ENCODE measurements around the gene ZNF638. TPM values are rescaled to one million over a fixed set of nuclear protein-coding genes. Genes with fewer than 3 reads are reported as not detected.

The ZNF638 gene
- total and polyA plus RNA-seq, 9 of the 15 experiments (the other 6 are each of a cell fraction or from before 2014, with no cell fraction given), result 53.3 to 165 (median 98.8) TPM

- peak; percentile 49 to 61 for TF ChIP-seq E2F6 (IDR thresholded peaks at IDR 0.05; ENCODE audit: borderline replicate concordance in 1 of 2, extremely low read depth in 1 of 2, insufficient read depth in 1 of 2, insufficient read length in 1 of 2, low read depth in 1 of 2, low read length in 1 of 2, poor library complexity in 1 of 2, severe bottlenecking in 1 of 2)
- TF ChIP-seq ZNF77 (CRISPR knock-in tag; IDR thresholded peaks at IDR 0.05), result no peak
- TF ChIP-seq VEZF1 (CRISPR knock-in tag; IDR thresholded peaks at IDR 0.05), result peak; percentile 66
- peak in 1 of 2 experiments; percentile 23 for TF ChIP-seq AFF1 (IDR thresholded peaks at IDR 0.05; ENCODE audit: low read depth in 1 of 2, partially characterized antibody in 2 of 2)
- TF ChIP-seq ZNF695 (CRISPR knock-in tag; IDR thresholded peaks at IDR 0.05), result no peak
- TF ChIP-seq RREB1 (CRISPR knock-in tag; IDR thresholded peaks at IDR 0.05), result no peak
- no peak for TF ChIP-seq HLTF (IDR thresholded peaks at IDR 0.05)
- TF ChIP-seq TARDBP (IDR thresholded peaks at IDR 0.05), result no peak
- peak; percentile 94 for TF ChIP-seq SUPT5H (IDR thresholded peaks at IDR 0.05)
- no peak for TF ChIP-seq PBX2 (CRISPR knock-in tag; IDR thresholded peaks at IDR 0.05; ENCODE audit: low read depth)
- TF ChIP-seq PBX2 (tag; conservative IDR thresholded peaks at IDR 0.05; ENCODE audit: low read depth), result no peak
Measured at GRCh38 chr2:71331581-71332434, at the start of gene ZNF638 (continued).

Data from K562 (cell line).